Left colon (tissue), 2 donors: Measurements from ENCODE around the gene CBX2. TPM values are rescaled to one million over a fixed set of nuclear protein-coding genes. Genes with fewer than 3 reads are reported as not detected.

Experiments used
- ATAC-seq: fragments of 200-7000 bp; cut with Tn5 transposase; one replicate; pipeline ENCODE4 v1.9.1; 2020; ENCODE audit warnings: mild to moderate bottlenecking, moderate library complexity
- DNase-seq, 2 donors: peaks; one replicate each; pipeline ENCODE4 v3.0.0-alpha.2; 2020
- intact Hi-C, 2 donors: fragments of 100-400 bp; cut with DNase I in 1 of 2; cut with micrococcal nuclease in 1 of 2; formaldehyde crosslinking; loops; one replicate each; pipeline versions ENCODE4 v1.11.2 to v1.14.0; 2022; cut with DNase I, micrococcal nuclease
- total RNA-seq, 2 donors: library from RNA; stranded (reverse); fragmentation: NEBNext Ultra II Directional; extraction: Animal tissue kit (Norgen Biotek cat#: 25700); gene quantifications; one replicate each; pipeline ENCODE4 v1.2.1, GENCODE V29; 2021
- donor health status: DM: no; HTN: no; CAD: no.
- donor health status: DM: yes; HTN: yes; CAD: no.

CBX2 gene
- total RNA-seq, 2 donors from 2014 or later, result 0.49 to 0.78 TPM

DNA sequence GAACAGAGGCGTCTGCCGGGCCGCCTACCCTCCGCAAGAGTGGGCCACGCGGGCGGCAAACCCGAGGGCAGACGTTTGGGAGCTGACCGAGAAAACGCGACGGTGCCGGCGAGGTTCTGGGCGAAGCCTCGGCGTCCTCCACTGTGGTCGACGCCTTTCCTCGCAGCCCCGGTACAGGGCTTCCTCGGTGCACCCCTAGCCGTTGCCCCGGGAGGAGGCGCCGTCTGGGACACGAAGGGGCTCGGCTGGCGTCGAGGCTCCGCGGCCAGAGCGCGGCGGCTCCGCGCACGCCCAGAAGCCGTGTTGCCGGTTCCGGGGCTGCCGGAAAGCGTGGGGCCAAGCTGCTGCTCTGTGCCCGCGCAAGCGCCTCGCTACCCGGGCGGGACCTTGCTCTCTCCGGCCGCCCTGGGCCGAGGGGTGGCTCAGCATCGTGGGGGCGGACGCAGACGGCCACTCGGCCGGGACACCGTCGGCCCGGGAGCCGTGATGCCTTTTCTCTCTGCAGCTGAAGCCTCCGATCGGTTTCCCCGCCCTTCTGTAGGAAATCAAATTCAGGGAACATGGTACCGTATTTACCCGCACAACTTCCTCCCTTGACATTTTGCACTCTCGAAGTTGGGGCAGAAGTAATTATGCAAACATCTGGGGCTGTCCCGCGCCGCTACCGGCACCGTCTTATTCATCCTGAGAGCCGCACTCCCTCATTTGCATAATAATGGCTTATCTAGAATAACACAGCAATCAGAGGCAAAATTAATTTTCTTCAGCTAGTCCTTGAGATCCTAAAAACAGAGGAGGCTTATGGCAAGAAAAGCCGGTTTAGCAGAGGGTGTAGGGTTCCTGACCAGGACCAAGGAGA, 26.3 kb downstream of the CBX2 start:
- ATAC-seq, result peak; percentile 35
- intact Hi-C loops, result loop anchor here in 1 of 2 donors (5.0 kb wide), 1 partner anchor 33 kb away; the partner anchor contains the start of gene CBX4
- DNase-seq, result peak in 1 of 2 donors; percentile 50

DNA sequence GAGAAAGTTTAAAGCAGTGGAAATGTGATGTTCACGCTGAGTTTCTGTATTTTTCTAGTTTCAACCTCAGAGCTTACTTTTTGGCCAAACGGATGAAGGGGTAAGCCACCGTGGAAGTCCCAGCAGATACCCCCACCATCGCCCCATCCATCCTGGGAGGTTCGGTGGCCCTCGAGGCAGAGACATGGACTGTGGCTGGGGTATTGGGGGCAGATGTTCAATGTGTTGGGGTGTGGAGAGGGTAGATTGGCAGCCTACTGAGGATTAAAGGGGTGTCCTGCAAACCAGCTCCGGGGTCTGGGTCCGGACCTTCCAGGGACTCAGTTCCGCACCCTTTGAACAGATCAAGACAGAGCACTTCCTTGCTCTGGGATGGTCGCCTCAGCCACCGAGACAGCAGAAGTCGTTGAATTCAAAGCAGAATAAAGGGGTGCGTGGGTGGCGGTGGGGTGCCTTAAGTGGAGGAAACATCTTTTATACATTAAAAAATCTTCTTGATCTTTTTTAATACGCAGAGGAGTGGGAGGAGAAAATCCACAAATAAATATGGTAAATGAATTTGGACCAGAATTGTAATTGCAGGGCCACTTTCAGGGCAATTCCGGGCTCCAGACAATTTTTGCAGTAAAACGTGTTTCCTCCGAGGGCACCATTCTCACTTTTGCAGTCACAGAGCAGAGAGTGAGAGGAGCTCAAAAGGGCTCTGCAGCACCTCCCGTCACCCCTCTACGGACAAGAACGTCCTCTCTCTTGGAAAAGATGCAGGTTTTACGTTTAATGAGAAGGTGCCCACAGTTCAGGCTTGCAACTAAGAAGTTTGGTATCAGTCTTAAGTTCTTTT, 27.1 kb downstream of the CBX2 start:
- intact Hi-C loops, result loop anchor here (5.0 kb wide), 2 partner anchors 32 to 37 kb away; partner anchors contain the start of gene CBX4 (in 1 of the 2)

DNA sequence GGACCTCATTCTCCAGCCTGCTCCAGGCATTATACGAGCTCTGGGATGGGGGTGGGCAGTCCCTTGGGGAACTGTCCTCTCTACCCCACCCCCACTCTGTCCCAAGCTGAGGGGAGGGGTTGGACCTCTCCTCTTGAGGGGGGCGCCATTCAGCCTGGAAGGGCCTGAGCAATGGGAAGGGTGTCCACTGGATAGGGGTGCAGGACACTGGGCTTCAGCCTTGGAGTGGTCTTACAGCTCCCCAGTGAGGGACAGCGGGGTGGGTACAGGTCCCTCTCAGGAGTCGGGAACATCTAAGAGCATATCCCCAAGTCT, 28.5 kb downstream of the CBX2 start:
- ATAC-seq (no peak), DNase-seq (no peak)
- intact Hi-C loops, result loop anchor here in 1 of 2 donors (5.0 kb wide), 1 partner anchor 36 kb away; no protein-coding TSS in a partner anchor

More for the DNA sequence above, 27.1 kb downstream of the CBX2 start:
- DNase-seq (no peak), ATAC-seq (no peak)

DNA sequence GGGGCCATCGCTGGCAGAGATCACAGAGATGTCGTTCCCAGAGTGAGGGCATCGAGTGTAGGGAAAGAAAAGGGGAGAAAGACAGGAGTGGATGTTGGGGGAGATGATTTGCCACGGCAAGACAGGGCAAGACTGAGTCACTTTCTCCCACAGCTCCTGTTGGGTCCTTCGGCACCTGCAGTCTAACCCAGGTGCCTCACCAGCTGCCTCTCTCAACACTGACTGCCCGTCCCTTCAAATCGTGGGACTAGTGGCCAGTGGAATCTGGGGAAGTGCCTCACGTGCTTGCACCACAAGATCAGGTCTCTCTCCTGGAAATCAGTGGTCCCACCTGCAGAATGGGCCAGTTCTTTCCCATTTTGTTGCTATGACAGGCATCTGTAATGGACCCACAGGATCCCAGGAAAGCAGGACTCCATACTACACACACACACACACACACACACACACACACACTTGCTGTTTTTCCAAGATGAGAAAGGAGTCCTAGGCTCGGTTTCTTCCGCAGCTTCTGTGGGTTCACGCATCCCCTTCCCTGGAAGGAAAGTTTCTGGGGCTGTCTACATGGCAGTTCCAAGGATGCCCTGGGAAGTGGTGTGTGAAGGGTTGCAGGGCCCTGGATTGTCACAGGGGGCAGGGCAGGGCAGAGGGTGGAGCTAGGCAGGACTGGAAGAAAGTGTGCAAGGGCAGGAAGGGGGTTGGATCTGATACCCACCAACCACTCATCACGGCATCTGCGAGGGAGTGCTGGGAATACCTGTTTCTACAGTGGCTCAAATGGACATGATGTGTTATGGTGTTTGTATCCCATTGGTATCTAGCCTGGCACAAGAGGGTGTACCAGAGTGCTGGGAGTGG, 29.1 kb downstream of the CBX2 start:
- intact Hi-C loops, result loop anchor here in 1 of 2 donors (5.0 kb wide), 1 partner anchor 35 kb away; no protein-coding TSS in a partner anchor
- DNase-seq, result no peak
- no peak for ATAC-seq

DNA sequence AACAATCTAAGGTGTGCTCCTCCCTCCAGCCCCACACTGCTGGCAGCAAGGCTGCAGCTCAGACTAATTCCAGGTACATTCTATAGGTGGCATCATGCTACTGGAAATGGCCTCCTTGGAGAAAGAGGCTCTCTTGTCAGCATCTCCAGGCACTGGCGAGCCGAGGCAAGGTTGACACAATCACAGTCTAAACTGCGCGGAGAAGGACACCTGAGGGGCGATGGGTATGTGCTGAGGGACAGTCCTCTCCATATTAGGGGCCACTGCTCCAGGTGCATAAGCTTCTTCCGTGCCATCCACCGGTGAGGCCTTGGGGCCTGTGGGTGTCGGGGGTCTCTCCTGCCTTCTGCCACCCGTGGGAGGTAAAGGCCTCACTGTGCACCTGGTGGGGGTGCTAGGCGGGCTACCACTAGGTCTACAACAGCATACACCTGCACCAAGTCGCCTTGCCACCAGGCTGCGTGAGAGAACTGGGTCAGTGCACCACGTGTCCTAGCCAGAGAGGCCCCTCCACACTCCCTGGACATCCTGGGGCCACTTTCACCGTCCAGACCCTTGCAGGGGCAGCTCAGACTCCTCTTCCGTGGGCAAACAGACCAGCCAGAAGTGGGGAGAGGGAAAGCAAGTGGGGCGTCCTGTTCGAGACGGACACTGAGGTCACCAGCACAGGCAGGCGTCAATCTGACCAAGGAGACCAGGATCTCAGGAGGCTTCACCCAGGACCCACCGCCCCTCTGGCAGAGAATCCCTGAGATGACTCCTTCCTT, 31.0 kb downstream of the CBX2 start:
- DNase-seq, result peak; percentile 40 to 53
- peak; percentile 75 for ATAC-seq
- intact Hi-C loops, result loop anchor here in 1 of 2 donors (5.0 kb wide), 1 partner anchor 33 kb away; no protein-coding TSS in a partner anchor

DNA sequence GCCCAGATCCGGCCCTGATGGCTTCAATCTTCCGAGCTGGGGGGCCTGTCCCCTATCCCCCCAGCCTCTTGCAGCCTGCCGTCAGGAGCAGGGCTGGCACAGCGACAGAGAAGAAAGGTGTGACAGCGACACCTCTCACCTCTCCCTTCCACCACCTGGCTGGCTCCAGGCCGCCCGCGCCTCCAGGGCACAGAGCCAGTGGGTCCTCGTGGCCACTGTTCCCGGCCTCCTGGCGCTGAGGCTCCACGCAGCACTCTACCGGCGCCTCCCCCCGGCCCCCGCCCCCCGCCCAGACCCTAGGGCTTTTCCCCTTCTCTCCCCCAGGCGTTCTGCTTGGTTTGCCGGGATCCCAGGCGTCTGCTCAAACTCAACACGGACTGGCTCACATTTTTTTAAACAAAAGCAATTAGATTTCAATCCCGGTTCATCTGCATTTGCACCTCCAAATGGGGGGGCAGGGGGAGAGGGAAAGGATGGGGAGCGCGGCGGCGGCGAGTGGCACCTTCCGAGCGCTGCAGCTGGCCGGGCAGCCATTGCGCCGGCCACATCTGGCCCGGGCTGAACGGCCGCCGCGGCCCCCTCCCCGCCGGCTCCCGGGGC, 31.7 kb downstream of the CBX2 start:
- intact Hi-C loops, result loop anchor here in 1 of 2 donors (5.0 kb wide), 1 partner anchor 33 kb away; no protein-coding TSS in a partner anchor
- DNase-seq, result peak; percentile 55 to 59
- ATAC-seq, result peak; percentile 49

DNA sequence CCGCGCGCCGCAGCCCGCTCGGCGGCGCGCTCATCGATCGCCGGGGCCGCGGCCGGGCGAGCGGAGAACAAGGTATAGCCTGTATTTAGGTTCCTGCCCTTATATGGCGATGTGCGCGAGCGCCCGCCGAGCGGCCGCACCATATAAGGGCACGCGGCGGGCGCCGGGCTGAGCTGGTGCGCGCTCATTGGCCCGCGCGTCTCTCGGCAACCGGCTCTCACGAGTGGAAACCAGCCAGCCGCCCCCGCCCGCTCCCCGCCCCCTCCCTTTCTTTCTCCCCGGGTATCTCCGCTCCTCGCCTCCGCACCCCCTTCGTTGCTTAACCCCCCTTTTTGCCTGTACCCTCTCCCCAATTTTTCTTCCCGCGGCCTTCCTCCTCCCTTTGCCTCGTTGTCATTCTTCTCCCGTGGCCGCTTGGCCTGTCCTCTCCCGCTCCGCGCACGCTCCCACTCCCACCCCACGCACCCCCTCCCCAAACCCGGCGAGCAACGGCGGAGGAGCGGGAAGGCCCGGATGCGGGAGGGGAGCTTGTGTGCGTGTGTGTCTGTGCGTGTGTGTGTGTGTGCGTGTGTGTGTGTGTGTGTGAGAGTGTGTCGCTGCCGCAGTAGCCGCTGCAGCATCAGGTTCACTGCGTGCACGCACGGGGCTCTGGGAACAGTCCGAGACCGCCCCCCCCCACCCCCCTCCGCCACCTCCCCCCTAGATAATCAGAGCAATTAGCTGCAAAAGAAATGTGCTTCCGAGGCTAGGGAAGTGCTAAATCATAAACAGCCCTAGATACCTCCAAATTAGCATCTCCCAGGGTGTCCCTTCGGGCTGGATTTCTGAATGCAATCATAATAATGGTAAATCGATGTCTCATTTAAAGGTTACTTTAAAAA, 32.4 kb downstream of the CBX2 start:
- intact Hi-C loops, result no loop called here
- ATAC-seq (peak; percentile 73), DNase-seq (peak; percentile 83 to 84)

DNA sequence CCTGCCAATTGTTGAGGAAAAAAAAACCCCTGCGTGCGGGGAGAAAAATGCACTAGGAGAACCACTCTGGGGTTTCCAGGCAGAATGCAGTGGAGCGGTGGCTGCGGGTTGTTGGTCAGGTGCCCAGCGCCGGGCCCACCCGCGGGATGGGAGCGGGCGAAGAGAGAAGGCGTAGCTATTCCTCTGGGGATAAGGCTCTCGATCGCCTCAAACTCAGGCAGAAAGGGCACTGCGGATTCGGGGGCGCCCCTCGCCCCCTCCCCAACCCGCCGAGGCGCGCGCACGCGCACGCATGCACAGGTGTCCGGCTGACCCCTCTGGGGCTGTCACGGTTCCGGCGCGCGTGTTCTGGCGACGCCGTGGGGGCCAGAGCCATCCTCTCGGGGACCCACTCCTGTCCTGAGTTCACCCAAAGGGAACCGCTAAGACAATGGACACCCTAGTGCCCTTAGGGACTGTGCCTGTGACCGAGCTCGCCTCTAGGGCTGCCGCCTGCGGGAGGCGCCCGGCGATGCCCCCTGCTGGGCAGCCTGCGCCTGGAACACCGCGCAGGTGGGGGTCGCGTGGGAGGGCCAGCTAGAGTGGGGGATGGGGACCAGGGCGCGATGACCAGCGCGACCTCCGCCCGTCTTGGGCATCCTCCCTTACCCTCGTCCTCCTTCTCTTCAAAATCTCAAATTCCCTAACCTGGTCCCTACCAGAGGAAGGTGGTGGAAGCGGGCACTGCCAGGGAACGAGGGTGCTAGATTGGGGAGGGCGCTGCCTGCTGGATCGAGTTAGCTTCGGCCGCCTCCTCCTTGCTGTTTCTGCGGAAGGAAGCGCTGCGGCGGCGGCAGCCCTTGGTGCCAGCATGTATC, 33.3 kb downstream of the CBX2 start:
- ATAC-seq (peak; percentile 40), DNase-seq (peak in 1 of 2 donors; percentile 51)
- intact Hi-C loops, result no loop called here

DNA sequence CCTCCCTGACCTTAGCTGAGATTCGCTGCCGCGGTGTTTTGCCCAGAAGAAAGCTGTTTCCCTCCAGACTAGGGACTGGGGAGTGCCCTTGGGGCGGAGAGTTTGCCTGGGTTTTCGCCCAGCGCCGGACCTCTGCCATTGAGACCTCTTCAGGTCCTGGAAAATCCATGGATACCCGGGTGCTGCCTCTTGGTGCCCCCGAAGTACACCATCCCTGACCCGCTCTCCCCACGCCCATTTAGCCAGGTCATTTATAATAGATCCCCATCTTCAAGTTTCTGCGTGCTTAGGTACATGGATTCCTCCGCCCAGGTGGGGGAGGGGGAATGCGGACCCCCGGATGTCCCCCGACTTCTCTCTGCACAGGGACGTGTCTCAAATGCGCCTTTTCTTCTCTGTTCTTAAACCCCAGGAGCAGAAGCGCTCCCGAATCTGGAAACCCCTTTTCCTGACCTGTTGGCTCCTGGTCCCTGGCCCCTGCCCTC, 34.0 kb downstream of the CBX2 start:
- intact Hi-C loops, result no loop called here
- DNase-seq, result no peak
- ATAC-seq, result no peak

DNA sequence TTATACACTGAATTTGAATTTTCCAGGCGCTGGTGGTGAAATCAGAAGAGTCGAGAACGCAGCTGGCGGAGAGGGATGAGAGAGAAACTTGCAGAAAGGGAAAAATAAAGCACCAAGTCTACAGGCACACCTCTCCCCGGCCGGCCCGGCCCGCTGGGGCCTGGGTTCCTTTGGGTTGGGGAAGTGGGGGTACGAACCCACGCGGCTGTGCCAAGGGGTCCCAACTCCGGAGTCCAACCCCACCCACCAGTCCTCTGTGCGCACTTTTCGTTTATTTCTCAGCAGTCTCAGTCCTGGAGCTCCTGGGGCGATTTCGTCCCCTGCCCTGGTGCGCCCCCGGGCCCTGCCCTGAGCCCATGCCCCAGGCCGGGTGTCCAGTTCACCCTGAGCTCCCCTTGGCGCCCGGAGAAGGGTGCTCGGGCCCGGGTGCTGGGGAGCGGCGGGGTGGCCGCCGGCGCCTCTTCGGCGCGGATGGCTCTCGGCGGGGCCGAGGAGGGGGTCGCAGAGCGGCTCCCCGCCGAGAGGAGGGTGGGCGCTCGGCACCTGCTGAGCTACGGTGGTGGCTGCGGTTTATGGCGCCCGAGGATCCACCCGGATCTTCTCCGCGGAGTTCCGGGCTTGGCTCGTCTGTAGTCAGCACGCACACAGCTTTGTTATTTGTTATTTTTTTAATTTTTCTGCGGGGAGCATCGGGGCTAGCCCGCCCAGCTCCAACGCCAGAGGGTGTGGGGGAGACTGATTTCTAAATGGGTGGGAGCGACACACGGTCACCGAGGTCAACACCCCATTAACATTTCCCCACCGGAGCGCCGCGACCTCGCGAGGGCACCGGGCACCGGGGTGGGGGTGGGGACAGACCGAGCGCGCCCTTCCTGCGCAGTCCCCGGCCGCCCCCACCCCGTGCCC, 34.7 kb downstream of the CBX2 start:
- intact Hi-C loops, result no loop called here
- ATAC-seq (no peak), DNase-seq (peak in 1 of 2 donors; percentile 28)

DNA sequence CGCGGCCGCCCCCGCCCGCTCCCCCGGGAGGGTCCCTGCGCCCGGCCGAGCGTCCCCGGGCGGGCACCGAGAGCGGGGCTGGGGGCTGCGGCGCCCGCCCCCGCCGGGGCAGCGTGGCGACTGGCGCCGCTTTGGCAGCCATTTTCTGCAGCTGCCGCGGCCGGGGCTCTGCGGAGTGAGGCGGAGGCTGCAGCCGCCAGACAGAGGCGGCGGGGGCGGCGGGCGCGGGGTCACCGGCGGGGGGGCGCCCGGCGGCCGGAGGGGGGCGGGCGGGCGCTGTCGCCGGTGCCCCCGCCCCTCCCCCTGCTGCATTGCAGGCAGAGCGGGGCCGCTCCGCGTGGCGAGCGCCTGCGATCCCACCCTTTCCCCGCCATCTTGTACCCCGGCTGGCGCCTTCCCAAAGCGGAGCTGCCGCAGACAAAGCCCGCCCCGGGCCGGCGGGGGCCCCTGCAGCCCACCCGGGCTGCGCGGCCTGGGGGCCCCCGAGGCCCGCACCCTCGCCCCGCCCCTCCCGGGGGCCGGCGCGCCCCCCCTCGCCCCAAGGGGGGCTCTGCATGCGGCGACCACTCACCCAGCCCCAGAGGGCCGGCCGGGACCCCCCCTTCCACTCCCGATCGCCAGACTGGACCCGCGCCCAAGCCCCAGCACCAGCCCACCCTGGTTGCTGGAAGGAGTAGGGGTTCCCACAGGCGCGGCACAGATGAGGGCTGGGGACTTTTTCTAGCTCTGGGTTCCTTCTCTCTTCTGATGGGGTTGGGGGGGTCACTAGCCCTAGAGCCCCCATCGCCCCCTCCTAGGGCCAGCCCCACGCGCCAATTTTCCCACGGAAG, 35.6 kb downstream of the CBX2 start:
- ATAC-seq (no peak), DNase-seq (no peak)
- intact Hi-C loops, result no loop called here

DNA sequence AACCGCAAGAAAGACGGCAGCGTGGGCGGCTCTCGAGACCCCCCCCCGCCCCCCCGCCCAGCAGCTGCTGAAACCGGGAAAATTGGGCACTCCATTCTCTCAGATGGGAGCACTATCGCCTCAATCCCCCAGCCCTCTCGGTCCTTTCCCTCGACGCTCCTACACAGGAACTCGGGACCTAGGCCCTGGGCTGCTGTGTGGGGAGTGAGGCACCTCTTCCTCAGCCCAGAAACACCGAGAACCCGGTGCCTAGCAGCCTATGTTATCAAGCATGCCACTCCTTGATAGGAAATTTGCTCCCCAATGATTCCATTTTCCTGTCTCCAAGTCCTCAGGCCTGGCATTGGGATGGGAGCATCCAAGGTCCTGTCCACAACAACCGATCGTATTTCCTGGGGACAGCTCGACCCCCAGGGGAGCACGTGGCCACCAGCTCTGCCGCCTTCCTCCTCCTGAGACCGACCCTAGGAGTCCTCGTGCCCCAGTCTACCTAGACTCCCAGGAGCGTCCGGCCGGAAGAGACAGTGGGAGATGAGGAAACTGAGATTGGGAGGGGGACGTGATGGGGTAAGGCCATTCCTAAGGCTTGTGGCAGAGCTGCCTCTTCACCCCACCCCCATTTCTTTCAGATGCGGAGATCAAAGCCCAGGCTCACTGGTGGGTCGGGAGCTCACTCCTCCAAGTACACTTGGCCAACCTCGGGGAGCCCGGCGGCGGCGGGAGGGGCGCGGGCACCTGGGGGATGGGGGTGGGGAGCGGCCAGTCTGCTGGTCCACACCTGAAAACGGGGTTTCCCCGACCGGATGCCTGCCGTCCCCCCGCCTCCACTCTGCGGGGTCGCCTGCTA, 36.4 kb downstream of the CBX2 start:
- ATAC-seq (no peak), DNase-seq (no peak)
- intact Hi-C loops, result no loop called here
